NCI-H1436 treated with DMSO at 0.1 percent for 48 hours (cell line): ENCODE data around the gene TCP11.

ENCODE experiments used
- DNase-seq: peaks from one replicate; lab custom pipeline; 2025; lab: John Stamatoyannopoulos, UW

The TCP11 gene

DNA sequence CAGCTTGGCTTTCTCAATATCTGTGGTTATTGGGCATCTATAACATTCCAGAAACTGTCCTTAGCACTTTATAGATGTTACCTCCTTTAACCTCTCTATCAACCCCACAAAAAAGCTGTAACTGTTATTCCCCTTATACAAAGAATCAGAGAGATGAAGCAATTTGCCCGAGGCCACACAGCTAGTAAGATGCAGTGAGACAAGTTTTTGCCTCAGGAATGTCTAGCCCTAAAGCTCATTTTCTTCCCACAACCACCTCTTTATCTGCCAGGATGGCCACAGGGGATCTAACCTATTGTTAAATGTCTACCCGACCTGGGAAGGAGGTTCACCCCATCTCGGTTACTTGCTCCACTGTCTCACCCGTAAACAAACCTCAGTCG lies 31.9 kb upstream of the TCP11 start:
- no peak for DNase-seq

DNA sequence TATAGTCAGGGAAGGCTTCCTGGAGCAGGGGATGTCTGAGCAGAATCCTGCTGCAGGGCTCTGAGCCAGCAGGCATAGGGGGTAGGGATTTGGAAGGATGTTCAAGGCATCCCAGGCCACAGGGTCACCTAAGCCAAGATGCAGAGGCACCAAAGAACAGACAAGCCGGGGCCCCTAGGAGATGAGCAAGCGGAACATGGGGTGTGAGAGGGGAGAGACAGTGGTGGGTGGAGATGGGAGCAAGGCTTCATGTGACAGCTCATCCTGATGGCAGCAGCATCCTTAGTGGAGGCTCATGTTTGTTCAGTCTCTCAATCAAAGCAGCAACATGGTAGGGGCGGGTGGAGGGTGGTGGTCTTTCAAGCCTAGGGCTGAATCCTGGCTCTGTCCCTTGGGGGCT lies 29.8 kb upstream of the TCP11 start:
- DNase-seq = no peak

DNA sequence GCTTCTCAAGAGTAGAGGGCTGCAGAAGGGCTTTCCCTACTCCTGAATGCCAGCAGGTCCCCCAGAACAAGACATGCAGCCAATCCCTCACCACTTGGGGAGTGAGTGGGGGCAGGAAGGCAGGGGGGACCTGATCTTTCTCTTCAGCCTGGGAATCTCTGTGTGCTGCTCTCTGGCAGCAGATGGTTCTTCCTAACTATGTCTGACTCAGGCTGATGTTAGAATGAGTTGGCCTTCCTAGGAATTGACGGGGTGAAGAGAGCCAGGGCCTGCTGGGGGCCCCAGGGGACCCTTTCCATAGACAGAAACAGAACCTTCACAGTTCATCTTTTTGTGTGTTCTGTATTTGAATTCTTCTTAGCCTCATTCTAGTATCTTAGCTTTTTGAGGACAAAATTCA lies 29.0 kb upstream of the TCP11 start:
- DNase-seq = no peak

DNA sequence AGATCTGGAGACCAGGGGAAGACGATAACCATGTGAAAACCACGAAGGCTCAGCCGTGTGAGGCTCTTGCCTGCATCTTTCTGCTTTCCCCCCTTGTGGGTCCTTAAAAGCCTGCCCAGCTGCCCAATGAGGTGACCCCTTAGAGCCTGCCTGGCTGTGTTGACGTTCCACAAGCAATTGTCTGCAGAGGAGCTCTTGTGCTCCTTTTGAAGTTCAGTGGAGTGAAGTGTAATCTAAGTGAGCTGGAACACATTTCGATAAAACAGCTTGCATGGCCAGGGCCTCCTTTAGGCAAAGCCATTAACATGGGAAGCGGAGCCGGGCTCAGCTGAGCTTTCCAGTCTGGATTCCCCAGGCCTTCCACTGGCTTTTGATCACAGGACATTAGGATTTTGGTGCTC lies 27.3 kb upstream of the TCP11 start:
- DNase-seq = no peak

DNA sequence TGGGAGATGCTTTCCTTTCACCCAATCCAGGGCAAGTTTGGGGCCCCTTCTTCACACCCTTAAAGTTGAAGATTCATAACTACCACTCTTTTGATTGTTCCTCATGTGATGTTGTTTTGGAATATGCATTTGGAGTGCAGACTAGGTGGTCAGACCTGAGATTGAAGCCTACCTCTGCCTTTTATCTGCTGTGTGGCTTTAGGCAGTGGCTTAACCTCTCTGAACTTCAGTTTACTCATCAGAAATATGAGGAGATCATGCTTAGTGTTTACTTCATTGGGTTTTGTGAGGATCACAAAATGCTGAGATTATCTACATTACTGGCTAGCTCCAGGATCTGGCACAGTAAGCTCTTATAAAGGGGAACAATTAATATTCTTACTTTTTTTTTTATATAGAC lies 26.4 kb upstream of the TCP11 start:
- DNase-seq = no peak

DNA sequence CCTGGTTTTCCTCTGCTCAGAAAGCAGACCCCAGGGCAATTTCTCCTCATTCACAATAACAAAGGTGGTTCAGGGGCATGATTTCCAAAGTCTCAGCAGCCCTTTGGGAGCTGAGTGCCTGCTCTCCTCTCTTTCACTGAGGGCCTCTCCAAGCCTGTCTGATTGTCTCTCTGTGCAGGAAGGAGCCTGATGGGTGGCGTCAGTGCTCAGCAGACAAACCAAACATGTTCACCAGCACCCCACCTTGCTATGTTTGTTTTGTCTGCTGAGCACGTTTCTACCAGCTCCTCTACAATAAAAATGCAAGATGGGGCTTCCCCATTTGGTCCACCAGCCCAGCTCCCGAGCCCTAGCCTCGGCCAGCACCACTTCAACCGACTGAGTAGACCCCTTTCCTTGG lies 25.4 kb upstream of the TCP11 start:
- no peak for DNase-seq

DNA sequence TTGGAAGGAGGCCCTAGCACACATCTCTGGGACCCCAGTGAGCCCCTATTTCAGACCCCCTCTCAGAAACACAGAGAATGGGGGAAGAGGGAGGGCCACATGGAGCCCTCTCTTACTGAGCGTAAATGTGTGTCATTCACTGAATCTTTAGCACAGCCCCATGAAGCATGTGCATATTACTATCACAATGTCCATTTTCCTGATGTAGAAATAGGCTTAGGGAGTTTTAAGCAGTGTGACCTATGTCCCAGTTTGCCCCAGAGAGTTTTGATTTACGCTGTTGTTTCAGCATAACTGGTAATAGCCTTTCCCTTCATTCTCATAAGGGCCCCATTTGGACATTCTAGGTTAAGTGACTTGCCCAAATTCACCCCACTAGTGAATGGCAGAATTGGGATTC lies 25.0 kb upstream of the TCP11 start:
- no peak for DNase-seq

DNA sequence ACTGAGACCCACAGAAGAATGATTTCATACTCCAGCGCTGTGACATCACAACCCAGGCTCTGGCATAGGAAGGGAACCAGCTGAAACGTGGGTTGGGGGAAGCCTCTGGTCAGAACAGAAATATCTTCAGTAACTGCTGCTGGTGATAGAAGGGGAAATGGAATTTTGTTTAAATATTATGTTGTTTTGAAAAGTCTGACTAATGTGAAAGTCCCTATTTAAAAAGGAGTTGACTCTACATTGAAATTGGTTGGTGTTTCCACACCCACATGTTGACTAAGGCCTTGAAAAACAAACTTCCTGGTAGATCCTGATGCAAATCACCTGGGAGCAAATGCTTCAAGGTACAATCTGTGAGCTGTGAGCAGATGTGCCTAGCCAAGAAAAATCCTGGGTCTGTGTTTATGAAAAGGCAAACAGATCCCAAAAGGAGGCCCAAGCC lies 24.5 kb upstream of the TCP11 start:
- no peak for DNase-seq

DNA sequence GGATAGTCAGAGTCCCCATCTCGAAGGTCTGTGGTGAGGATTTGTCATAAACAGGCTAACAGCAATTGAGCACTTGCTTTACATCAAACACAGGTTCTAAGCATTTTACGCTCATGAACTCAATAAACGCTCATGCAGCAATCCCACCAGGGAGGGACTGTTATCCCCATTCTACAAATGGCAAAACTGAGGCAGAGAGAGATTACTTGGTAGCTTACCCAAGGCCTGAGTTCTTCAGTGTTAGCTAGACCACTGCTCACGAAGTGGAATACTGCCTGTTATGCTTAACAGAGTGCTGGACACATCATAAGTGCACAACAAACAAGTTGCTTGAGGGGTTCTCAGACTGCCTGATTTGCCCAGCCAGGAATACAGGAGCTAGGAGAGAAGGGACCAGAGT lies 23.7 kb upstream of the TCP11 start:
- no peak for DNase-seq

DNA sequence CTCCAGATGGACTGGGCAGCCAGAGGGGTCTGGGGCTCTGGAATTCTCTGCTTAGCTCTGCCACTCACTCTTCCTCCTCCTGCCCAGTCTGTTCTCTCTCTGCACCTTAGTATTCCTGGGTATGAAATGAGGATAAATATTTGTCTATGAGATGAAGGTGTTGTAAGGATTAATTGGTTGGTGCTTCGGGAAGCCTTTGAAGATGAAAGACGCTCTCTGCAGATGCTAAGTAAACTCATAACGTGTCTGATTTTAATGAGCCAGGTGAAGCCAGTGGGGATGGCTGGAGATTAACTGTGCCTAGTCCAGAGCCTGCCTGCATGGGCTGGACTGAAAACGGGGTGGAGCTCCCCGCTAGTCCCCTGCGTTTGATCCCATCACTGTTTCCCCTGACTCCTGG lies 23.1 kb upstream of the TCP11 start:
- DNase-seq = no peak

DNA sequence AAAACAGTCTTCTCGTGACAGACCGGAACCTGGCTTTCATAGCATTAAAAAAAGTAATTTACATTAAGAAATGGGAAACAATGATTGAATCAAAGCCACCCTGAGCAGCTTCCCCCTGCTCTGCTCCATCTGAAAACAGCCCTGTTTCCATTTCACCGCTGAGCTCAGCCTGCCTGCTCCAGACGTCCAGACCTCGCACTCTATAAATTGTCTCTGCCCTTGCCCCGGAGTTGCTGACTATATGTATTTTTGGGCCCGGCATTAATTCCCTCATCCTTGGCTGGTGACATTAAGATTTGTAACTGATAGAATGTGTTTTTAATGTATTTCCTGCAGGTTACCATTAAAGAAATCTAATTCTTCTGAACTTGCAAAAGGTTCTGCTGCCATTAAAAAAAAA lies 22.7 kb upstream of the TCP11 start:
- DNase-seq = no peak

DNA sequence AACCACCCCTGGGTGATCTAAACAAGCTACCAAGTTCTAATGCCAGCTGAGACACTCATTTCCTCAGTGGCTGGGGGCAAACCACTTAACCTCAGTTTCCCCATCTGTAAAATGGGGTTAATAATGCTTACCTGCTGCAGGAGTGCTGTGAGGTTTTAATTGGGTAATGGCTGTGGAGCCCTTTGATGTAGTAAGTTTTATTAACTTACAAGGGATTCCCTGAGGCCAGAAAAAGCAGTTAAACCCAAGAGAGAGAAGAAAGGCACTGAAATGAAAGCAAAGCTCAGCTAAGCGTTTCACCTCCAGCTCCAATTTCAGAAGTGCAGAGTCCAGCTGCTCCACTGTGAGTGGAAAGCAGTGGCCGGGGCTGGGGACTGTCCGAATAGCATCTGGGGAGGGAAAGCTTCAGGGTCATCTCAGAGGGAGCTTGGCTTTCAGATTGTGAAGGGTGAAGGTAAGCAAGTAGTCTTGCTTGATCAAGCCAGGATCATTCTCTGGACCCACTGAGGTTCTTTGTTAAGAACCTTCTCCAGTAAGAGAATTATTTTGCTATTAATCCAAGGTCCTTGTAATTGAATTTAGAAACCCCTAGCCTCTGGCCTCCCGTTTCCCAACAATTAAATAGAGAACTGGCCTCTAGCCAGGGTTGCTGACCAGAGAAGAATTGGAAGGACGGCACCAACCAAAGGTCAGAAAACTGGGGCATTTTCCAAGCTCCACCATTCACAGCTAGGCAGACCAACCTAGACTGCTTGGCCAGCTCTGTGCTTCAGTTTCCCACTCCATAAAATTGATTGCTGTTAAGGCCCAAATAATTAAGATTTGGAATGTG lies 20.9 kb upstream of the TCP11 start:
- no peak for DNase-seq

DNA sequence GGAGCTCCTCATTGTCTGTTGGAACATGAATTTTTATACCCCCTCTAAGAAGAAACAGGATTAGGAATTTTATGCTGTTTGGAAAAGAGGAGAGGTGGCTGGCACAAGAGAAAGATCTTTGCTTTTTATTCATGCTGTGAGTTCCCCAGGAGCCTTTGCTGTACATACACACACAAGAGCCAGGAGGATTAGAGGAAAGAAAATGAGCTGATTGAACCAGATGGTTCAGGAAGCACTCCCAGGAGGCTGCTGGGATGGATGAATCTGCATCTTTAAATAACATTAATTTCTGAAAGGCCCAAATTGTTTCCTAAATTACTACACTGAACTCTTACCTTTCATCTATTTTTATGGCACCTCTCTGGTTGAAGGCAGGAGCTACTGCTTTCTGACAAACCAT lies 20.1 kb upstream of the TCP11 start:
- no peak for DNase-seq

DNA sequence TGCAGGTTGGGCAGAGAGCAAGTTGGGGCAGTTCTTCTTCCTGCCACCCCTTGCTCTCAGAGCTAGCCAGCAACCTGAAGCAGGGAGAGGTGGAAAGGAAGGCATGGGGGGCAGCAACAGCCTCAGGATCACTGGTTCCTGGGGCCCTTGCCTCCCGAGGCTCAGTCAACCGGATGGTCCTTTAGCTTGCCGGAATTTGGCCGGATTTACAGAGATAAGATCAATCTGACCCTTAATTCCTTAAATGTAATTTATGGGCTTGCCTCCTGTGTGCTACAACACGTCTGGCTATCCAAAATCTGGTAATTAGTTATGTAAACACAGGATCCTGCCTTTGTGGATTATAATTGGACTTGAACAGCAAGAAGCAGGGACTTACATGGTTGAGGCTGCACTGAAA lies 19.5 kb upstream of the TCP11 start:
- DNase-seq = no peak

DNA sequence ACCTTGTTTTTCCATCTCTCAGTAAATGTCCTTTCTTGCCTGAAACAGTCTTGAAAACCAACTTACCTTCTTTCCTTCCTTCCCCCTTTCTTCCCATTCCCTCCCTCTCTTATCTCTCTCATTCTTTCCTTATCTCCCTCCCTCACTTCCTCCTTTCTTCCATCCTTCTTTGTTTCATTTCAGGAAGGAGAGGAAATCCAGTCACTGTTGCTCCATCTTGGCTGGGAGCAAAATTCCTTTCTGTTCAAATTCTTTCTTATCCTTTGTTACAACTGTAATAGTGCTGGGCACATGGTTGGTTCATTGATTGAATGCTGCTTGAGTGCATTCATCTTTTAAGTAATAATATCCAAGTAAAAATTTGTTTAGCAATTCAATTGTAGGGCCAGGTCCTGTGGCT lies 17.4 kb upstream of the TCP11 start:
- no peak for DNase-seq

DNA sequence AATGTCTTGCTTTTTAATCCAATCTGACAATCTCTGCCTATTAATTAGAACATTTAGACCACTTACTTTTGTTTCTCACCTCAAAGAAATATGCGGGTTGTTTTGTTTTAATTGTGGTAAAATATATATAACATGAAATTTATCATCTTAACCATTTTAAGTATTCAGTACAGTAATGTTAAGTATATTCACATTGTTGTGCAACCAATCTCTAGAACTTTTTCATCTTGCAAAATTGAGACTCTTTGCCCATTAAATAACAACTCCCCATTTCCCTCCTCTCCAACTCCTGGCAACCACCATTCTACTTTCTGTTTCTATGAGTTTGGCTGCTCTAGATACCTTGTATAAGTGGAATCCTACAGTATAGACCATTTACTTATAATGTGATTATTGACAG lies 13.8 kb upstream of the TCP11 start:
- no peak for DNase-seq

DNA sequence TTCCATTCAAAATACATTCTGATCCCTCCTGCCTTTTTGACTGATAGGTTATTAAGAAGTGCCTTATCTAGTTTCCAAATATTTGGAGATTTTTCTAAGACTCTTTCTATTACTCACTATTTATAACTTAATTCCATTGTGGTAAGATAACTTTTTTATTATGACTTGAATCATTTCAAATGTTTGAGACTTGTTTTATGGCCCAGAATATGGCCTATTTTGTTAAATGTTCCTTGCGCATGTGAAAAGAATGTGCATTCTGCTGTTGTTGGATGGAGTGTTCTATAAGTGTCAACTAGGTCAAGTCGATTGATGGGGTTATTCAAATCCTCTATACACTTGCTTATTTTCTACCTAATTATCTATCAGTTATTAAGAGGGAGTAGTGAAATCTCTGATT lies 13.1 kb upstream of the TCP11 start:
- DNase-seq = no peak

DNA sequence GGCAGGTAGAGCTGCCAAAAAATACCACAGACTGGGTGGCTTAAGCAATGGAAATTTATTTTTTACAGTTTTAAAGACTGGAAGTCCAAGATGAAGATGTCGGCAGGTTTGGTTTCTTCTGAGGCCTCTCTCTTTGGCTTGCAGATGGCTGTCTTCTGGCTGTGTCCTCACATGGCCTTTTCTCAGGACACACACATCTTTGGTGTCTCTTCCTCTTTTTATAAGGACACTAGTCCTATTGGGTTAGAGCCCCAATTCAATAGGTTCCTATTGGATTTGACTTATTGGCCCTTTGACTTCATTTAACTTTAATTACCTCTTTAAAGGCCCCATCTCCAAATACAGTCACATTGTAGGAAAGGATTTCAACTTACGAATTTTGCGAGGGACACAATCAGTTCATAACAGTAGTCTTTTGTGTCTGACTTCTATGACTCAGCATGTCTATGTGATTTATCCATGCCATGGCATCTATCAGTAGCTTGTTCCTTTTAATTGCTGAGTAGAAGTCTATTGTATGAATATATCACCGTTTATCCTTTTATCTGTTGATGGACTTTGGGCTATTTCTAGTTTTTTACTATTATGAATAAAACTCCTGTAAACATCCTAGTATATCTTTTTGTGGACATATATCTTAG lies 11.0 kb upstream of the TCP11 start:
- no peak for DNase-seq

DNA sequence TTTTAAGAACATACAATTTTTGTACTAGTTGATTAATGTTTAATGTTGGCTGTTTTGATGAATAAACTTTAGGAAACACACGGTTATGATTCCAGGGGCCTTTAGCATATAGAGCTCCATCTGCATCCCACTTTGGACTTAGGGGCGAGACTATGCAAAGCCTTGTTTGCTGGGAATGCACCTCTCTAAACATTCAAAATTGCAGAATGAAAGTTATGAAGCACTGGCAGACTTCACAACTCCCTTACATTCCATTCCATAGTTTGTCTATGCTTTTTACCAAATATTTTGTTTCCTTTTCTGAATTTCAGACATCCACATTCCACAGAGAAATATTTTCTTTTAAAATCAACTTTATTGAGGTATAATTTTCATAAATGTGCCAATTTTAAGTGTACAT lies 10.3 kb upstream of the TCP11 start:
- DNase-seq = no peak

DNA sequence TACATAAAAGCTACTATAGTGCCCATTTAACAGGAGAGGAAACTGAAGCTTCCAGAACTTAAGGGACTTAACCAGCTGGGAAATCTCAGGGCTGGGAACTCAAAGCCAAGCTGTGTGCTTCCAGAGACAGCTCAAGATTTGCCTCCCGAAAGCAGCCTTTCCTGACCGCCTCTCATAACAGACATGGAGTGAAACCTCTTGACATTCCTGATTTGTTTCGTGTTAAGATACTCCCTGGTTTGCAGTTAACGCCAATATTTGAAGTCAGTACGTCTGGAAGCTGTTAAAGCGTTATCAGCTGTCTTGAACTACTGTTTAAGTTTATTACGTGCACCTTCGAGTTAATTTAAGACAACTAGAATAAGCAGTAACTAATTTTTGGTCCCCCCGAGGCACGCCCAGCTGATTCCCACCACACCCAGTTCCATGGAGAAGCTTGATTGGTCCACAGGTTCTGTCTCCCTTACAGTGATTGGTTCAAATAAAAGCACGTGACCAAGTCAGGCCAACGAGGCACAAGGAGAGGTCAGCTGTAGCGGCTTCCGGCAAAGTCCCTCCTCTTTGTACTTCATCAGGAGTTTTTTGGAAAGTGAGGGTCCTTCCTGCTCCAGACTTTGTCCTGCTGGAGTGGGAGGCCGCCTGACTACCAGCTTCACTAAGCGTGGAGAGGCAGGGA lies 8.9 kb upstream of the TCP11 start:
- DNase-seq = no peak

DNA sequence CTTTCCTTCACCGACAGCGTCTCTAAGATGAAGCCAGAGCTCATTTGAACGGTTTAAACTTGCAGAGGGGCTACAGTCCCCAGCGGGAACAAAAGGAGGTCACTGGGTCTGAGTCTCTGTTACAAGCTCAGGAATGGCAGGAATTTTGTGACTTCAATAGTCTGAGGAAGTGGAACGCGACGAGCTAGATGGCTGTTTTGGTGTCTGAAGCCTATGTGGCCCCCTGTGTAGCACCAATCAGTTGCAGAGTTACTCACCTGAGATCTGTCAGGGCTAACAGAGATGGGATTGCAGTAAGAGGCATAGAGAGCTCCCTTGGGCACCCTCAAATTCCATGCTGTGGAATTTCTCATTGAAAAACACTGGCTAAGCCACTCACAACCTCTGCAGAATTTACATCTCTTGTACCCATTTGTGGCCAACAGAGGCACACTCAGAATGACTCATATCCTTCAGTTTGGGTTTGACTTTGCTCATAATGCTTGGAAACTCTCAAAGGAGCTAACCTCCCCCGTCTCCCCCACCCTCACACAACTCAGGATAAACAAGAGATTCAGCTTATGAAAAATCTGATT lies 7.1 kb upstream of the TCP11 start:
- DNase-seq = no peak

DNA sequence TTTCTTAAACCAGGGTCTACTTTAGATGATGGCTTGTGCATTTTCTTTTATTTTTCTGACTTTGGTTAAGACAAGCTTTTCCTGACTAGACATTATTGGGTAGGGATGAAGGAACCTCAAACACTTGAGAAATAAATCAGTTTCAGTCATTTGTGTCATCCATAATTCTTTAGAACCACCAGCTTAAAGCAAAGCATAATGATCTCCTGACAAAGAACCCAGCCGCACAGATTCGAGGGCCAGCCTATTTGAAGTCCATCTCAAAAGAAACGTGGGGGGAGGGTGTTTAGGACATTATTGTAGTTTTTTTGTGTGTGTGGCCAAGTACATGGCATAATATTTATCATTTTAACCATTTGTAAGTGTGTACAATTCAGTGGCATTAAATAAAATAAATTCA lies 6.3 kb upstream of the TCP11 start:
- no peak for DNase-seq

DNA sequence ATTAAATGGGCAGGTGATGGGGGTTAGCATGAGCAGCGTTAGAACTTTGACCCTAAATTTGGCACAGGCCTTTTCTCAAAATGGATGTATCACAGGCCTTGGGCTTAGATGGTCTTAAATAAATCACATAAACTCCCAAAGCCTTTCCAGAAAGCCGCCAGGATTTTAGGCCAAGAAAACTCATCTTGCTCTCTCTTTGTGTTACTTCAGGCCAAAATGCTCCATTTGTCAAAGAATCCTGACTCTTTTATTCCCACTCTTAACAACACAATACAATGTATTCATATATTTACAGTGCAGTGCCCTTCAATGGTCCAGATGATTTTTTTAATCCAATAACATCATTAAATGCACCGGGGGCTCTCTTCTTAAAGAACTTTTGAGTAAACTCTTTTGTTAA lies 5.9 kb upstream of the TCP11 start:
- DNase-seq = no peak
